ENCODE data around the gene INTS7.

GRCh38 chr1:211912038-211912437 lies 123.3 kb downstream of the INTS7 start:
- TF ChIP-seq CTCF (IDR thresholded peaks at IDR 0.05): no peak
- TF ChIP-seq POLR2A (IDR thresholded peaks at IDR 0.05): no peak

All from breast epithelium (tissue), 3 donors.